Measurements from ENCODE around the gene CARD11. TPM values are rescaled to one million over a fixed set of nuclear protein-coding genes. Genes with fewer than 3 reads are reported as not detected.

The CARD11 gene
- 3.5 and 4.6 TPM in 2 replicates for total RNA-seq

GRCh38 chr7:3043544-3044371, at the start of gene CARD11:
CARD11 (minus strand) TSS chr7:3043867; CDS start chr7:2958506, 85,361 bp downstream.
- no peak for DNase-seq (ENCODE audit: extremely low read depth, low read depth, low spot score)

- DNase-seq (ENCODE audit: extremely low read depth, low read depth, low spot score), result no peak
Measured at GRCh38 chr7:3092468-3092867, 48.8 kb upstream of the CARD11 start.

DNA sequence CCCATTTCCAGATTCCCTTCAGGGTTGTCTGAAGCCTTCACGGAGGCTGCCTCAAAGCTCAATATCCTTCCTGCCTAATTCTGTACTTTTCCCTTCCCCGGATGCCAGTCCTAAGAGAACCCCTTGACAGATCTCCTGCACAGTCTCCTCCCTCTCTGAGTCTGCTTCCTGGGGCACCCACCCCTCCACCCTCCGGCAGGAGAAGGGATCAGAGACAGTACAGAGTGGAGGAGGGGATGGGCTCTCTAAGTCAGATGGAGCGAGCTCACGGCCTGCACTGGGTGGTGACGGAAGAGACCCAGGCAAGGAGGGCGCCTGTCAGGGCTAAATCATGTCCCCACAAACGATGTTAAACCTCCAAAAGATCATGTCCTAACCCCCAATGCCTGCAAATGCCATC, 48.0 kb upstream of the CARD11 start:
- no peak for DNase-seq (ENCODE audit: extremely low read depth, low read depth, low spot score)

DNA sequence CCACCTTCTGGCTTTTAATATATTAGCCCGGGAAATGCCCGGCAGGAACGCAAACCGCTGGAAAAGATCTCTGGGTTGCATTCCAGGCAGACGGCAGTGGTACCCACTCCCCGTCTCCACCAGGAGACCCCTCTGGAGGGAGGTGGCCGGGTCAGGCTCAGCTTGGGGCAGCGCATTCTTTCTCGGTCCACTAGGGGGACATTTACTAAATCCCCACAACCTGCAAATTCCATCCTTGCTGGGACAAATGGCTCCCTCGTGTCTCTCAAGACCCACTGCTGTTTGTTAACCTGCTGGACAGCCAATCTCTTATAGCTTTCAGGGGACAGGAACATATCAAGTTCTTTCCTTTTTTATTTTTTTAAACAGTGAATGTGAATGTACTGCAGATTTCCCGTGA, 45.8 kb upstream of the CARD11 start:
- no peak for DNase-seq (ENCODE audit: extremely low read depth, low read depth, low spot score)

GRCh38 chr7:3087243-3087755, 43.6 kb upstream of the CARD11 start:
- DNase-seq (ENCODE audit: extremely low read depth, low read depth, low spot score), result no peak

DNA sequence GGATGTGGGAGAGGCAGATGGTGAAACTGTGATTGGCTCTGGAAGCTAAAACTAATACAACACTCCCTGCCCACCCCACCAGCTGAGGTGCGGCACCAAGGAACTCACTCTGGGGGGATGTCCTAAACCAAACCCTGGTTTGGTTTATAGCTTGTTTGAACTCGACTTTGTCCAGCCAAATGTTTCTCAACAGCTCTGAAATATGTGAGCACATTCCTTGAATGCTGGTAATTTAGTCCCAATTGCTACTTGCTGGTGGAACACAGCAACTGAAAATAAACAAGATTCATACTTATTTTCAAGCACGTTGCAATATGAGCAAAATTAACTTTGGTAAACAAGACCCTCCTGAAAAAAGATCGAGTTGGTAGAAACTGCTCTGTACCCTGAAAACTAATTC, 39.7 kb upstream of the CARD11 start:
- DNase-seq (ENCODE audit: extremely low read depth, low read depth, low spot score), result no peak

DNA sequence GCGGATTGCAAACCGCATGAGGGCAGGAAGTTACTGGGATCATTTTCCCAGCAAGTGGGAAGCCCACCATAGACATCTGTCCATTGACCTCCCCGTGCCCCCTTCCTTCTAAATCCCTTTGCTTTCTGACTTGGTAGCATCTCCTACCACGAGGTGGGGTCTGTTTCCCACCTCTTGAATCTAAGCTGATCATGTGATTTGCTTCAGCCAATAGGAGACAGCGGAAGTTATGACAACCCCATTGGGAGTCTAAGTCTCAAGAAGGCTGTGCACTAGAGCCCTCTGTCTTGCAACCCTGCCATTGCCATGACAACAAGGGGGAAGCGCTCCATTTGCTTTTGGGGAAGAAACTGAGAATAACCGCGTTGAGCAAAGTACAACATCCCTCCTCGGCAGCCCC, 39.2 kb upstream of the CARD11 start:
- DNase-seq (ENCODE audit: extremely low read depth, low read depth, low spot score), result no peak

DNA sequence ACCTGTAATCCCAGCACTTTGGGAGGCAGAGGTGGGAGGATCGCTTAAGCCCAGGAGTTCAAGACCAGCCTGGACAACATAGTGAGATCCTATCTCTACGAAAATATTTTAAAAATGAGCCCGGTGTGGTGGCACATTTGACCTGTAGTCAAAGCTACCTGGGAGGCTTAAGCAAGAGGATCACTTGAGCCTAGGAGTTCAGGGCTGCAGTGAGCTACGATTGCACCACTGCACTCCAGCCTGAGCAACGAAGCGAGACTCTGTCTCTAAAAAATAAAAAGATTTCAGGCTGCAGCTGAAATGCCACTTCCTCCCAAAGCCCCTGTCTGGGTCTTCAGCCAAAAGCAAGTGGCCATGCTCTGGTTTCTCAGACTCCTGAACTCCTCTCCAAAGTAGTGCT, 38.7 kb upstream of the CARD11 start:
- DNase-seq (ENCODE audit: extremely low read depth, low read depth, low spot score), result no peak

GRCh38 chr7:3080106-3080505, 36.4 kb upstream of the CARD11 start:
- no peak for DNase-seq (ENCODE audit: extremely low read depth, low read depth, low spot score)

DNA sequence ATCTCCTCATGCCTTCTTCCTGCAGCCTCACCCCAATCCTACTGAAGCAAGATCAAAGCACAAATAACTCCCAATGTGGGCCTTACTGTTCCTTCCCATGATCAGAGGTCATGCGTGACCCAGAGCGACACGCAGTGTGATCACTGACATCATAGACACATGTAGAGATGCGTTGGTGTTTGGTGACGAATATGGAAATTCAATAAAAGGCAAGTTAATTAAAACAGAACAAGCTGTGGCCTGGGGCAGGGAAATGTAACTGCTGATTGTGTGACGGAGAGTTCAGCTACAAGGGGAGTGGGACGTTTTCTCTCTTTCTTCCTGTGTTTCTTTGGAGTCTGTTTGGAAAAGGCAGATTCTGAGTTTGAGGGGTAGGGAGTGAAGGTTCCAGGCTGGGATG, 34.8 kb upstream of the CARD11 start:
- DNase-seq (ENCODE audit: extremely low read depth, low read depth, low spot score), result no peak

- DNase-seq (ENCODE audit: extremely low read depth, low read depth, low spot score), result no peak
Measured at GRCh38 chr7:3076700-3077099, 33.0 kb upstream of the CARD11 start.

DNA sequence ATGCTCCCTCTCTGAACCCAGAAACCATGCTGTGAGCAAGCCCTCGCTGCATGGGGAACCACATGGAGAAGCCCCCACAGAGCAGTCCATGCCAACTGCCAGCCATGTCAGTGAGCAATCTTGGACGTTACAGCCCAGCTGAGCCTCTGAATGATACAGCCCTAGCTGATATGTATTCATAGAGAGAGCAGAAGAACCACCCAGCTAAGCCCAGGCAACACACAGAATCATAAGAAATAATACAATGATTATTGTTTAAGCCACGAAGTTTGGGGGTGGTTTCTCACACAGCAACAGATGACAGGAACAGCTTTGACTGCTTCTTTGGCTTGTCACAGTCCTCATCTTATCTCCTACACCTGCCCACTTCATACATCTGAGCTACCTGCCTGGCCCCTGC, 32.5 kb upstream of the CARD11 start:
- DNase-seq (ENCODE audit: extremely low read depth, low read depth, low spot score), result no peak

- DNase-seq (ENCODE audit: extremely low read depth, low read depth, low spot score), result no peak
Measured at GRCh38 chr7:3075441-3075840, 31.8 kb upstream of the CARD11 start.

DNA sequence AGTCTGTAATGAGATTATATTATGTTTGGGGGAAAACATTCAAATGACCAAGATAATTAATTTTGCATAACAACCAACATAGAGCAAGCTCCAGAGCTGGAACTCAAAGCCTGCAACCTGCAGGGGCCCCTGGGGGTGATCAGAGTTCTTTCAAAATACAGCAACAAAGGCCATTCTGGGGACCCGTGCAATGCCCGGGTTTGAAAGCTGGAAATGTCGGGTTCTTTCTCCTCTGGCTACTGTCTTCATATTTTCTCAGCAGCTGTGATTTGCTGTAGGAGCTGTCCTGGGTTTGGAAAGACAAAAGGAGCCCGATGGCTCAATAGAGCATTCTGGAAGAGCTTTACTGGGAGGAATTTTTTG, 30.8 kb upstream of the CARD11 start:
- no peak for DNase-seq (ENCODE audit: extremely low read depth, low read depth, low spot score)

DNA sequence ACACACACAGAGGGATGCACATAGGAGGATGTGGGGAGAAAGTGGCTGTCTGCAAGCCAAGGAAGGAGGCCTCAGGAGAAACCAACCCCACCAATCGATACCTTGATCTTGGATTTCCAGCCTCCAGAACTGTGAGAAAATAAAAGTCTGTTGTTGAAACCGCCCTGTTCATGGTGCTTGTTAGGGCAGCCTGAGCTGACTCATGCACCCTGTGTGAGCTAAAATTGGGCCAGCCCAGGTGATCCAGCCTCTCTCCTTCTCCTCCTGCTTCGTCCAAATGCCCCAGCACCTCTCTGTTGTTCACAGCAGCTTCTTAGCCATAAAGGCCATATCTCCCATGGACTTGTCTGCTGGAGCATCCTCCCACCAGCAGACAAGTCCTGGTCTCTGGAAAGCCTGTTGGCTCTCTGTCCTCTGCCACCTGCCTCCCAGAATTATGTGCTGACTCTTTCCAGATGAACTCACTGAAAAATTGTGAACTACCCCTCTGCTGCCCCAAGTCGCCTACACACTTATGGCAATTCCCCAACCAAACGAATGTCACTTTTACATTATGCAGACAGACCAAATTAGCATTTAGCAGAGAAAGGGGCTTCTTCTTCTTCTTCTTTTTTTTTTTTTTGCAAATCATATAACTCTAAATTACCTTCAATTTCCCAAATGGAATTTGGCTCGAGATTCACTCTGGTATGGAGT, 30.2 kb upstream of the CARD11 start:
- no peak for DNase-seq (ENCODE audit: extremely low read depth, low read depth, low spot score)

DNA sequence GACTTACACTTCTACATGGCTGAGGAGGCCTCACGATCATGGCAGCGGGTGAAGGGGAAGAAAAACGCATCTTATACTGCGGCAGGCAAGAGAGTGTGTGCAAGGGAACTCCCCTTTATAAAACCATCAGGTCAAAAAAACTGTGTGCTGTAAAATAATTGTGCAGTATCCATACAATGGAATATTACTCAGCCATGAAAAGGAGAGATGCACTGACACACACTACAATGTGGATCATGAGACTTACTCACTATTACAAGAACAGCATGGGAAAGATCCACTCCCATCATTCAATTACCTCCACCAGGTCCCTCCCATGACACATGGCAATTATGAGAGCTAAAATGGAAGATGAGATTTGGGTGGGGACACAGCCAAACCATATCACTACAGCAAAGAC, 27.2 kb upstream of the CARD11 start:
- DNase-seq (ENCODE audit: extremely low read depth, low read depth, low spot score), result no peak

DNA sequence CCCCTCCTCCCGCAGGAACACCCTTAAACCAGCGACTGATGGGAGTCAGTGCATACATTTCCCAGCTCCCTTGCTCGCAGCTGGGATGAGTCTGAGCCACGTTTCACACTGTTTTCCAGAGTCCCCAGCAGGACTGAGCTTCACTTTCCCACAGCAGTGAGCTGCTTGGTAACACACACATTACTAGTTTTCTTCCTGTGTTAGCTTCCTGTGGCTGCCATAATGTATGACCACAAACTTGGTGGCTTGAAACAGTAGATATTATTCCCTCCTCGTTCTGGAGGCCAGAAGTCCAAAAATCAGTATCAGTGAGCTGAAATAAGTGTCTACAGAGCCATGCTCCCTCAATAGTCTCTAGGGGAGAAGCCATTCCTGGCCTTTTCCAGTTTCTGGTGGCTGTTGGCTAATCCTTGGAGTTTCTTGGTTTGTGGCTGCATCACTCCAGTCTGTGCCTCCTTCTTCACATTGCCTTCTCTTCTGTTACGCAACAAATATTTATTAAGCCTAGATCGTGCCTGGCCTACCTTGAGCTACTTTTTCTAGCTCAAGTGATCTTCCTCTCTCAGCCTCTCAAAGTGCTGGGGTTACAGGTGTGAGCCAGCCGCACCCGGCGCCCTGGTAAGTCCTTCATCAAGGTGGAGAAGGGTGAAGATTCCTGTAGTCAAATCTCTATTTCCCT, 26.2 kb upstream of the CARD11 start:
- no peak for DNase-seq (ENCODE audit: extremely low read depth, low read depth, low spot score)

GRCh38 chr7:3068530-3068929, 24.9 kb upstream of the CARD11 start:
- DNase-seq (ENCODE audit: extremely low read depth, low read depth, low spot score), result no peak

- no peak for DNase-seq (ENCODE audit: extremely low read depth, low read depth, low spot score)
Measured at GRCh38 chr7:3067606-3068380, 24.1 kb upstream of the CARD11 start.

- DNase-seq (ENCODE audit: extremely low read depth, low read depth, low spot score), result no peak
Measured at GRCh38 chr7:3067193-3067592, 23.5 kb upstream of the CARD11 start.

DNA sequence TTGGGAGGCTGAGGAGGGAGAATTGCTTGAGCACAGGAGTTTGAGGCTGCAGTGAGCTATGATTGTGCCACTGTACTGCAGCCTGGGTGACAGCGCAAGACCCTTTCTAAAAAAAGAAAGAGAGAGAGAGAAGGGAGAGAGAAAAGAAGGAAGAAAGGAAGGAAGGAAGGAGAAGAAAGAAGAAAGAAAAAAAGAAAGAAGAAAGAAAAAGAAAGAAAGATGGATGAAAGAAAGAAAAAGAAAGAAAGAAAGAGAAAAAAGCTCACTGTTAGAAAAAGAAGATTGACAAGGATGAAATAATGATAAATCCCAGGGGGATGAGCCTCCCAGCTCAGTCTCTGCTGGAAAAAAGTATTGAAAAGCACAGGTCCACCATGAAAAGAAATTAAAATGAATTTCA, 22.8 kb upstream of the CARD11 start:
- DNase-seq (ENCODE audit: extremely low read depth, low read depth, low spot score), result no peak
